H9 (cell line): ENCODE data around the gene ZNF771. TPM values are rescaled to one million over a fixed set of nuclear protein-coding genes. Genes with fewer than 3 reads are reported as not detected.

Experiments
- DNase-seq: peaks from one replicate; pipeline ENCODE4 v3.0.0-alpha.2; 2017
- H2AFZ ChIP-seq: one replicate; pipeline ENCODE4 v1.6.1; 2013; ENCODE audit warnings: mild to moderate bottlenecking, low read length, control low read depth, moderate library complexity
- H2AK5ac ChIP-seq: 2 replicates; pipeline ENCODE4 v1.6.1; 2013; ENCODE audit warnings: low read length, control low read depth, mixed read lengths; ENCODE audit not compliant: insufficient read length
- H2BK120ac ChIP-seq: one replicate; pipeline ENCODE4 v1.6.1; 2013; ENCODE audit warnings: low read depth, mild to moderate bottlenecking, low read length, control low read depth, inconsistent platforms; ENCODE audit not compliant: poor library complexity, severe bottlenecking
- H2BK12ac ChIP-seq: 2 replicates; pipeline ENCODE4 v1.6.1; 2013; ENCODE audit warnings: low read length, control low read depth, mixed read lengths, low read depth; ENCODE audit not compliant: insufficient read length
- H2BK15ac ChIP-seq: 2 replicates; pipeline ENCODE4 v1.6.1; 2013; ENCODE audit warnings: low read depth, low read length, control low read depth
- H2BK20ac ChIP-seq: one replicate; pipeline ENCODE4 v1.6.1; 2013; ENCODE audit warnings: low read depth, mild to moderate bottlenecking, low read length, control low read depth, inconsistent platforms; ENCODE audit not compliant: poor library complexity, severe bottlenecking
- H2BK5ac ChIP-seq: 2 replicates; pipeline ENCODE4 v1.6.1; 2013; ENCODE audit warnings: low read length, control low read depth, mixed read lengths; ENCODE audit not compliant: insufficient read length
- H3K14ac ChIP-seq: 2 replicates; pipeline ENCODE4 v1.6.1; 2013; ENCODE audit warnings: low read length, control low read depth; ENCODE audit not compliant: insufficient read depth
- H3K18ac ChIP-seq: 2 replicates; pipeline ENCODE4 v1.6.1; 2013; ENCODE audit warnings: low read depth, mild to moderate bottlenecking, mixed read lengths, low read length, control low read depth; ENCODE audit not compliant: insufficient read length
- H3K23ac ChIP-seq: 2 replicates; pipeline ENCODE4 v1.6.1; 2013; ENCODE audit warnings: low read length, control low read depth, mixed read lengths, low read depth; ENCODE audit not compliant: insufficient read length
- H3K23me2 ChIP-seq: 2 replicates; pipeline ENCODE4 v1.6.1; 2013; ENCODE audit warnings: low read depth, mild to moderate bottlenecking, mixed read lengths, low read length, control low read depth; ENCODE audit not compliant: insufficient read length, poor library complexity, severe bottlenecking
- H3K27ac ChIP-seq: 2 replicates; pipeline ENCODE4 v1.5.1; 2013; ENCODE audit warnings: low read length, control low read depth, mixed read lengths, low read depth; ENCODE audit not compliant: insufficient read length
- H3K27me3 ChIP-seq: 2 replicates; pipeline ENCODE4 v1.6.1; 2013; ENCODE audit warnings: low read length, control low read depth, inconsistent platforms; ENCODE audit not compliant: insufficient read depth
- H3K4ac ChIP-seq: 2 replicates; pipeline ENCODE4 v1.6.1; 2013; ENCODE audit warnings: low read depth, mild to moderate bottlenecking, control low read depth, inconsistent platforms, low read length, moderate library complexity
- H3K4me1 ChIP-seq: 2 replicates; pipeline ENCODE4 v1.6.1; 2013; ENCODE audit warnings: low read length, control low read depth, inconsistent platforms; ENCODE audit not compliant: insufficient read depth
- H3K4me2 ChIP-seq: 2 replicates; pipeline ENCODE4 v1.6.1; 2013; ENCODE audit warnings: low read length, control low read depth, mixed read lengths; ENCODE audit not compliant: insufficient read length, insufficient read depth
- H3K56ac ChIP-seq: 2 replicates; pipeline ENCODE4 v1.6.1; 2013; ENCODE audit warnings: low read depth, mild to moderate bottlenecking, mixed read lengths, low read length, control low read depth; ENCODE audit not compliant: insufficient read length
- H3K79me1 ChIP-seq: 2 replicates; pipeline ENCODE4 v1.6.1; 2013; ENCODE audit warnings: low read depth, mild to moderate bottlenecking, moderate library complexity, low read length, control low read depth, inconsistent platforms; ENCODE audit not compliant: insufficient read depth, poor library complexity, severe bottlenecking
- H3K79me2 ChIP-seq: 2 replicates; pipeline ENCODE4 v1.6.1; 2013; ENCODE audit warnings: low read length, control low read depth, inconsistent platforms; ENCODE audit not compliant: insufficient read depth
- H3K9ac ChIP-seq: 2 replicates; pipeline ENCODE4 v1.6.1; 2013; ENCODE audit warnings: low read length, control low read depth, mixed read lengths; ENCODE audit not compliant: insufficient read length; ENCODE audit errors: extremely low read depth
- H3K9me3 ChIP-seq: one replicate; pipeline ENCODE4 v1.6.1; 2013; ENCODE audit warnings: low read depth, low read length, inconsistent platforms; ENCODE audit not compliant: control insufficient read depth
- H3T11ph ChIP-seq: one replicate; pipeline ENCODE4 v1.6.1; 2013; ENCODE audit warnings: mild to moderate bottlenecking, low read length, control low read depth, inconsistent platforms
- H4K20me1 ChIP-seq: one replicate; pipeline ENCODE4 v1.6.1; 2013; ENCODE audit not compliant: control insufficient read depth, insufficient read length, insufficient read depth
- H4K5ac ChIP-seq: 2 replicates; pipeline ENCODE4 v1.6.1; 2013; ENCODE audit warnings: low read depth, mild to moderate bottlenecking, mixed read lengths, low read length, control low read depth; ENCODE audit not compliant: insufficient read length
- H4K8ac ChIP-seq: replicated peaks from 2 replicates; pipeline ENCODE4 v1.6.1; 2013; ENCODE audit warnings: low read length, control low read depth, mixed read lengths, low read depth; ENCODE audit not compliant: insufficient read length
- H4K91ac ChIP-seq: 2 replicates; pipeline ENCODE4 v1.6.1; 2013; ENCODE audit warnings: low read depth, mild to moderate bottlenecking, moderate library complexity, mixed read lengths, low read length, control low read depth; ENCODE audit not compliant: insufficient read length
- H3K27ac Mint-ChIP-seq, 3 experiments: 2 replicates in 2 of 3; 3 replicates in 1 of 3; pipeline ENCODE4 v1.8.0; 2020 to 2021; ENCODE audit warnings: mixed read lengths in 3 of 3, mild to moderate bottlenecking in 1 of 3, moderate library complexity in 1 of 3
- H3K27me3 Mint-ChIP-seq: 2 replicates; pipeline ENCODE4 v1.8.0; 2021; ENCODE audit warnings: low read depth, mild to moderate bottlenecking, moderate library complexity, mixed read lengths
- H3K36me3 Mint-ChIP-seq, 3 experiments: 2 replicates in 2 of 3; 3 replicates in 1 of 3; pipeline ENCODE4 v1.8.0; 2020 to 2021; ENCODE audit warnings: low read depth in 3 of 3, mixed read lengths in 3 of 3; ENCODE audit not compliant: insufficient read depth in 1 of 3
- H3K4me1 Mint-ChIP-seq, 2 experiments: 2 replicates each; pipeline ENCODE4 v1.8.0; 2020; ENCODE audit warnings: mixed read lengths in 2 of 2
- H3K4me3 Mint-ChIP-seq, 2 experiments: 2 replicates in 1 of 2; 3 replicates in 1 of 2; pipeline ENCODE4 v1.8.0; 2020 to 2021; ENCODE audit warnings: mild to moderate bottlenecking in 2 of 2, mixed read lengths in 2 of 2, moderate library complexity in 1 of 2
- H3K9me3 Mint-ChIP-seq, 2 experiments: 2 replicates in 1 of 2; 3 replicates in 1 of 2; pipeline ENCODE4 v1.8.0; 2020; ENCODE audit warnings: mild to moderate bottlenecking in 2 of 2, mixed read lengths in 2 of 2, moderate library complexity in 1 of 2
- CTCF ChIP-seq: fragments of 200-600 bp; sonication (generic); conservative IDR thresholded peaks from 3 replicates; pipeline ENCODE4 v1.8.0; 2021; ENCODE audit warnings: antibody characterized with exemption, mild to moderate bottlenecking
- WGBS: extraction: QIAGEN DNeasy Blood & Tissue Kit; methylation state at CpG from one replicate; pipeline ENCODE4 v1.1.7; 2013; ENCODE audit warnings: missing lambda C conversion rate, low lambda C conversion rate, mixed read lengths; ENCODE audit not compliant: insufficient read length; ENCODE audit errors: extremely low coverage; 5-methylcytosine and 5-hydroxymethylcytosine counted together
- total RNA-seq: library from RNA; stranded (reverse); gene quantifications from 2 replicates; pipeline ENCODE4 v1.2.1, GENCODE V29; 2021

The ZNF771 gene
- total RNA-seq, 1 experiment from 2014 or later: 10.5 TPM

GRCh38 chr16:30397056-30397455 is 10.3 kb upstream of the ZNF771 start:
- H3K27ac Mint-ChIP-seq: no peak overlapping the region
- peaks cover 22% of the 10 kb centered on the region for H3K23me2 ChIP-seq
- no peak for DNase-seq
- no peak overlapping the region for H3K4ac ChIP-seq
- H3K18ac ChIP-seq: no peak overlapping the region
- H3K56ac ChIP-seq: no peak overlapping the region
- H3K27me3 Mint-ChIP-seq: peaks cover 2% of the 10 kb centered on the region
- H2AK5ac ChIP-seq: no peak overlapping the region
- peaks cover 34 to 47% of the 10 kb centered on the region in 2 experiments for H3K4me1 Mint-ChIP-seq
- H2BK5ac ChIP-seq: no peak overlapping the region
- H2BK20ac ChIP-seq: no peak overlapping the region
- no peaks in the 10 kb centered on the region; the same call in 1 of the 2 replicates for H3K4me1 ChIP-seq
- peak overlapping the region; percentile 90 to 91 for H3K4me3 Mint-ChIP-seq
- WGBS: no CpG with 5 or more reads among the region's 4 CpGs
- H2BK120ac ChIP-seq: no peak overlapping the region
- peaks cover 4% of the 10 kb centered on the region; the same call in 1 of the 2 replicates for H3K79me2 ChIP-seq
- no peak overlapping the region for H3K27ac ChIP-seq
- no peaks in the 10 kb centered on the region for H3K9me3 ChIP-seq
- H3T11ph ChIP-seq: no peak overlapping the region
- no peaks in the 10 kb centered on the region for H4K20me1 ChIP-seq
- no peak overlapping the region for H4K5ac ChIP-seq
- peaks cover 9 to 33% (median 20%) of the 10 kb centered on the region in 3 experiments; a peak in 6 of 7 replicates for H3K36me3 Mint-ChIP-seq
- no peak overlapping the region for H2BK12ac ChIP-seq
- no peak overlapping the region for H3K14ac ChIP-seq
- no peaks in the 10 kb centered on the region; a peak in 1 of 5 replicates for H3K9me3 Mint-ChIP-seq
- H4K91ac ChIP-seq: no peak overlapping the region
- H3K9ac ChIP-seq: no peak overlapping the region
- H4K8ac ChIP-seq: no peak overlapping the region
- no peak for TF ChIP-seq CTCF
- no peak overlapping the region for H2BK15ac ChIP-seq
- no peak overlapping the region for H3K23ac ChIP-seq
- H3K4me2 ChIP-seq: no peak overlapping the region
- H2AFZ ChIP-seq: no peak overlapping the region
- H3K79me1 ChIP-seq: no peaks in the 10 kb centered on the region
- H3K27me3 ChIP-seq: no peaks in the 10 kb centered on the region
